Panc1 (cell line): ENCODE data around the gene CREBL2. TPM values are rescaled to one million over a fixed set of nuclear protein-coding genes. Genes with fewer than 3 reads are reported as not detected.
"Not testable (repeated sequence)": the region's sequence is repeated elsewhere in the genome, so short reads cannot be mapped to it uniquely, and the experiment has no call there.

Source experiments
- ATAC-seq: fragments of 200-7000 bp; cut with Tn5 transposase; 2 replicates; pipeline ENCODE4 v1.9.1; 2020; ENCODE audit warnings: mild to moderate bottlenecking, moderate library complexity
- BruUV-seq: library from RNA; stranded (reverse); fragments of 400-500 nt; replicated peaks from 2 replicates; lab custom pipeline; 2021; lab: Mats Ljungman, UMichigan
- CTCF ChIA-PET: fragments of 300-600 bp; sonication (Branson Sonifier 250); formaldehyde crosslinking; loops from one replicate; lab custom pipeline; 2022; ENCODE audit warnings: antibody characterized with exemption; lab: Charles Lee
- POLR2A ChIA-PET: fragments of 300-600 bp; sonication (Branson Sonifier 250); formaldehyde crosslinking; loops from one replicate; lab custom pipeline; 2022; ENCODE audit warnings: antibody characterized with exemption; lab: Charles Lee
- DNase-seq: peaks from one replicate; pipeline ENCODE4 v3.0.0-alpha.2; 2010; ENCODE audit warnings: low read depth, low spot score
- H3K27ac ChIP-seq: 2 replicates; pipeline ENCODE4 v1.5.1; 2011; ENCODE audit warnings: mild to moderate bottlenecking, low read length, inconsistent platforms
- H3K27me3 ChIP-seq: fragments of 200-500 bp; sonication (Bioruptor generic); 2 replicates; pipeline ENCODE4 v1.6.0; 2014; ENCODE audit warnings: low read length, inconsistent platforms; ENCODE audit not compliant: control insufficient read depth, insufficient read depth
- H3K36me3 ChIP-seq: fragments of 200-500 bp; sonication (Bioruptor generic); 2 replicates; pipeline ENCODE4 v1.5.1; 2014; ENCODE audit warnings: inconsistent platforms, mild to moderate bottlenecking, low read length, moderate library complexity; ENCODE audit not compliant: control insufficient read depth, insufficient read depth
- H3K4me1 ChIP-seq: 2 replicates; pipeline ENCODE4 v1.5.1; 2011; ENCODE audit warnings: inconsistent platforms, mild to moderate bottlenecking, low read length, moderate library complexity; ENCODE audit not compliant: control insufficient read depth, insufficient read depth
- H3K4me3 ChIP-seq, 2 experiments: 2 replicates each; pipeline ENCODE4 v1.5.1; 2011 to 2012; ENCODE audit warnings: low read depth in 2 of 2, low read length in 2 of 2, mild to moderate bottlenecking in 2 of 2, inconsistent platforms in 1 of 2, moderate library complexity in 1 of 2
- H3K9me3 ChIP-seq: fragments of 200-500 bp; sonication (Bioruptor generic); 2 replicates; pipeline ENCODE4 v1.5.1; 2014; ENCODE audit warnings: low read depth, mild to moderate bottlenecking, inconsistent platforms, low read length, moderate library complexity; ENCODE audit not compliant: control insufficient read depth, insufficient read depth
- CTCF ChIP-seq: fragments of 450-650 bp; IDR thresholded peaks from 2 replicates; pipeline ENCODE4 v1.5.1; 2017; ENCODE audit warnings: mild to moderate bottlenecking
- POLR2AphosphoS5 ChIP-seq: IDR thresholded peaks from 2 replicates; pipeline ENCODE4 v1.6.1; 2012; ENCODE audit warnings: mild to moderate bottlenecking, low read depth, low read length, moderate library complexity
- REST ChIP-seq, 2 experiments: IDR thresholded peaks; 2 replicates each; pipeline ENCODE4 v1.6.1; 2011 to 2012; ENCODE audit warnings: low read depth in 2 of 2, control low read depth in 1 of 2, low read length in 1 of 2, mild to moderate bottlenecking in 1 of 2, moderate library complexity in 1 of 2; ENCODE audit not compliant: insufficient read depth in 1 of 2
- SIN3A ChIP-seq: IDR thresholded peaks from 2 replicates; pipeline ENCODE4 v1.6.1; 2012; ENCODE audit warnings: low read depth, mild to moderate bottlenecking, low read length, moderate library complexity, borderline replicate concordance; ENCODE audit not compliant: insufficient read depth
- TCF7L2 ChIP-seq: IDR thresholded peaks from 2 replicates; pipeline ENCODE4 v1.6.1; 2011; ENCODE audit warnings: mild to moderate bottlenecking, low read depth, low read length, inconsistent platforms
- in situ Hi-C: cut with HindIII; loops from 2 replicates; pipeline ENCODE4 v1.10.0; 2016; ENCODE audit warnings: low sequenced_read_pairs, low pct_unique_long_range_greater_than_20kb
- intact Hi-C: fragments of 100-400 bp; cut with micrococcal nuclease; formaldehyde crosslinking; loops from one replicate; pipeline ENCODE4 v1.10.0; 2022; ENCODE audit not compliant: unreplicated experiment
- total RNA-seq: library from RNA; stranded (reverse); gene quantifications from one replicate; pipeline ENCODE4 v1.2.1, GENCODE V29; 2021; ENCODE audit not compliant: unreplicated experiment

CREBL2 gene
- total RNA-seq, 1 experiment from 2014 or later, result 13.6 TPM

GRCh38 chr12:12592930-12593329 is 18.7 kb upstream of the CREBL2 start:
- no peak for ATAC-seq
- ChIA-PET POLR2A (no interaction called here), CTCF (no interaction called here)
- intact Hi-C loops (no loop called here), in situ Hi-C loops (no loop called here)
- Histone ChIP-seq H3K27me3 (no peaks in the 10 kb centered on the region), H3K4me3 (no peak overlapping the region), H3K27ac (no peak overlapping the region), H3K36me3 (no peaks in the 10 kb centered on the region), H3K9me3 (no peaks in the 10 kb centered on the region), H3K4me1 (no peaks in the 10 kb centered on the region)
- BruUV-seq, result no TSS peak
- no peak for DNase-seq
- no peak for TF ChIP-seq SIN3A
- no peak for TF ChIP-seq REST (IDR thresholded peaks at IDR 0.05; ENCODE audit: insufficient read depth in 1 of 2, low read depth in 2 of 2, low read length in 1 of 2)
- TF ChIP-seq TCF7L2, result no peak

- ATAC-seq, H3K4me3 ChIP-seq, H3K4me1 ChIP-seq, BruUV-seq, DNase-seq, H3K27me3 ChIP-seq, CTCF ChIA-PET, intact Hi-C loops, H3K27ac ChIP-seq, POLR2A ChIA-PET, H3K36me3 ChIP-seq, in situ Hi-C loops, H3K9me3 ChIP-seq: not testable (repeated sequence)
These were observed 15.7 kb upstream of the CREBL2 start for GRCh38 chr12:12595929-12596328.

GRCh38 chr12:12596598-12596997 is 15.1 kb upstream of the CREBL2 start:
- DNase-seq, H3K9me3 ChIP-seq, H3K4me1 ChIP-seq, POLR2A ChIA-PET, H3K27ac ChIP-seq, H3K27me3 ChIP-seq, CTCF ChIA-PET, intact Hi-C loops, ATAC-seq, in situ Hi-C loops, H3K4me3 ChIP-seq, H3K36me3 ChIP-seq, BruUV-seq: not testable (repeated sequence)

GRCh38 chr12:12598864-12599263 is 12.8 kb upstream of the CREBL2 start:
- ChIA-PET POLR2A (no interaction called here), CTCF (no interaction called here)
- no TSS peak for BruUV-seq
- Histone ChIP-seq H3K4me3 (no peak overlapping the region), H3K27ac (no peak overlapping the region), H3K27me3 (no peaks in the 10 kb centered on the region), H3K9me3 (no peaks in the 10 kb centered on the region), H3K4me1 (no peaks in the 10 kb centered on the region), H3K36me3 (no peaks in the 10 kb centered on the region)
- in situ Hi-C loops, result no loop called here
- intact Hi-C loops, result no loop called here
- no peak for TF ChIP-seq POLR2AphosphoS5
- no peak for TF ChIP-seq TCF7L2
- no peak for TF ChIP-seq REST (IDR thresholded peaks at IDR 0.05; ENCODE audit: insufficient read depth in 1 of 2, low read depth in 2 of 2, low read length in 1 of 2)
- TF ChIP-seq SIN3A, result no peak
- TF ChIP-seq CTCF, result no peak
- ATAC-seq (no peak), DNase-seq (no peak)
